Stomach (tissue), 9 donors: ENCODE results near the gene PSME3IP1. TPM values are rescaled to one million over a fixed set of nuclear protein-coding genes. Genes with fewer than 3 reads are reported as not detected.

Experiments used
- DNase-seq, 2 donors: peaks; one replicate each; pipeline versions ENCODE4 v3.0.0 to v3.0.0-alpha.2; 2013 to 2019
- H3K27ac ChIP-seq, 5 donors: fragments of 200-600 bp in 4 of 5; sonication (generic) in 4 of 5; one replicate each; pipeline ENCODE4 v1.5.1; 2013 to 2019; ENCODE audit warnings: mild to moderate bottlenecking in 1 of 5, moderate library complexity in 1 of 5
- H3K27me3 ChIP-seq, 3 donors: fragments of 200-600 bp; sonication (generic); one replicate each; pipeline ENCODE4 v1.5.1; 2017 to 2019; ENCODE audit warnings: mixed run types in 1 of 3
- H3K36me3 ChIP-seq, 4 donors: fragments of 200-600 bp; sonication (generic); 1 replicate in 3 of 4; 2 replicates in 1 of 4; pipeline ENCODE4 v1.5.1; 2016 to 2019
- H3K4me1 ChIP-seq, 4 donors: fragments of 200-600 bp; sonication (generic); one replicate each; pipeline ENCODE4 v1.5.1; 2016 to 2019
- H3K4me3 ChIP-seq, 4 donors: fragments of 200-600 bp; sonication (generic) in 3 of 4; one replicate each; pipeline ENCODE4 v1.5.1; 2016 to 2019; ENCODE audit warnings: mild to moderate bottlenecking in 1 of 4
- H3K9me3 ChIP-seq, 4 donors: fragments of 200-600 bp; sonication (generic); one replicate each; pipeline ENCODE4 v1.5.1; 2016 to 2019
- CTCF ChIP-seq, 7 experiments: fragments of 450-650 bp in 4 of 7; fragments of 200-600 bp in 3 of 7; sonication (generic) in 3 of 7; IDR thresholded peaks; one replicate each; pipeline ENCODE4 v1.5.1; 2016 to 2019; ENCODE audit warnings: antibody characterized with exemption in 7 of 7, control low read depth in 2 of 7, mild to moderate bottlenecking in 1 of 7
- EP300 ChIP-seq: sonication (generic); formaldehyde crosslinking; IDR thresholded peaks from one replicate; pipeline ENCODE4 v1.6.1; 2017; ENCODE audit warnings: antibody characterized with exemption
- POLR2A ChIP-seq, 4 donors: fragments of 450-650 bp; IDR thresholded peaks; one replicate each; pipeline ENCODE4 v1.6.1; 2016; ENCODE audit warnings: antibody characterized with exemption in 4 of 4, control low read depth in 2 of 4, mild to moderate bottlenecking in 1 of 4, moderate library complexity in 1 of 4
- POLR2AphosphoS5 ChIP-seq, 3 donors: sonication (generic); formaldehyde crosslinking; IDR thresholded peaks; one replicate each; pipeline ENCODE4 v1.6.1; 2016; ENCODE audit warnings: antibody characterized with exemption in 3 of 3
- WGBS, 5 donors: extraction: QIAGEN DNeasy Blood & Tissue Kit in 3 of 5; methylation state at CpG; one replicate each; pipeline versions ENCODE4 v1.1.5 to v1.1.7; 2013 to 2018; 5-methylcytosine and 5-hydroxymethylcytosine counted together
- intact Hi-C: fragments of 100-400 bp; cut with DNase I; formaldehyde crosslinking; loops from one replicate; pipeline ENCODE4 v1.15.1; 2023; ENCODE audit warnings: low total_unique reads
- polyA plus RNA-seq, 3 donors: library from polyadenylated mRNA; stranded (reverse); fragments of 200-250 nt; gene quantifications; one replicate each; pipeline ENCODE4 v1.2.3, GENCODE V29; 2013
- total RNA-seq, 5 donors: library from RNA; depleted of rRNA; stranded (reverse); fragments of >200 nt; gene quantifications; one replicate each; pipeline versions ENCODE4 v1.1.0 to v1.2.3, GENCODE V29; 2014 to 2016
- donor health status: healthy with polysubstance abuse.
- donor health status: Bipolar disorder and iron deficiency.
- donor health status: healthy.

PSME3IP1 gene
- total and polyA plus RNA-seq, 8 donors = 37.4 to 104 (median 63.4) TPM

GRCh38 chr16:57145046-57146021 is 40.5 kb downstream of the PSME3IP1 start:
- no peak overlapping the region for H3K4me3 ChIP-seq
- H3K4me1 ChIP-seq = peaks cover 5 to 66% (median 27%) of the 10 kb centered on the region in 4 donors
- TF ChIP-seq CTCF (IDR thresholded peaks at IDR 0.05) (no peak), EP300 (no peak), POLR2AphosphoS5 (IDR thresholded peaks at IDR 0.05) (no peak), POLR2A (IDR thresholded peaks at IDR 0.05) (no peak)
- H3K27me3 ChIP-seq = no peaks in the 10 kb centered on the region
- intact Hi-C loops = no loop called here
- peak in 1 of 2 donors; percentile 13 for DNase-seq
- 58 to 75% (median 69%) methylated on average over 7 to 14 of the region's 14 CpGs for WGBS, 5 donors
- H3K36me3 ChIP-seq = peaks cover 0 to 14% (median 11%) of the 10 kb centered on the region in 4 donors
- no peaks in the 10 kb centered on the region for H3K9me3 ChIP-seq
- no peak overlapping the region for H3K27ac ChIP-seq

DNA sequence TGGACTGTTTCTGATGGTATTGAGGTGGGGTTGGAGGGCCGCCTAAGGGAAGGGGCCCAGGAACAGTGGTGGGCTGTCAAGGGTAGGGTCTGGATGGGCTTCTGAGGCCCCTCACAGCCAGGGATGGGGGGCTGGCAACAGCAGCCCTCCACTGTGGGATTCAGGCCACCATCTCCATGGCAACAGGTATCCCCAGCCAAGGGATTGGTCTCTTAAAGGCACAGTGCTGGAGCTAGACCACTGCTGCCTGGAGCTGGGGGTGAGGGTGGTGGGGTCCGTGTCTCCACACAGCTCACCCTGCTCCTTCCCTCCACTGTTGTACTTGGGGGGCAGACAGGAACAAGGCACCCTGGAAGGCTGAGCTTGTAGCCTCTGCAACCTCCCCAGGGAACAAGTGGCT is 41.8 kb downstream of the PSME3IP1 start:
- WGBS, 5 donors = 84 to 94% (median 89%) methylated on average over 2 of the region's 2 CpGs
- Histone ChIP-seq H3K27me3 (no peaks in the 10 kb centered on the region), H3K27ac (no peak overlapping the region), H3K4me3 (no peak overlapping the region), H3K36me3 (peaks cover 0 to 5% (median 2%) of the 10 kb centered on the region in 4 donors), H3K4me1 (peaks cover 5 to 75% (median 28%) of the 10 kb centered on the region in 4 donors), H3K9me3 (no peaks in the 10 kb centered on the region)
- DNase-seq = peak in 1 of 2 donors; percentile 6
- intact Hi-C loops = no loop called here
- TF ChIP-seq CTCF (IDR thresholded peaks at IDR 0.05) (no peak), EP300 (no peak), POLR2A (IDR thresholded peaks at IDR 0.05) (no peak), POLR2AphosphoS5 (IDR thresholded peaks at IDR 0.05) (no peak)

DNA sequence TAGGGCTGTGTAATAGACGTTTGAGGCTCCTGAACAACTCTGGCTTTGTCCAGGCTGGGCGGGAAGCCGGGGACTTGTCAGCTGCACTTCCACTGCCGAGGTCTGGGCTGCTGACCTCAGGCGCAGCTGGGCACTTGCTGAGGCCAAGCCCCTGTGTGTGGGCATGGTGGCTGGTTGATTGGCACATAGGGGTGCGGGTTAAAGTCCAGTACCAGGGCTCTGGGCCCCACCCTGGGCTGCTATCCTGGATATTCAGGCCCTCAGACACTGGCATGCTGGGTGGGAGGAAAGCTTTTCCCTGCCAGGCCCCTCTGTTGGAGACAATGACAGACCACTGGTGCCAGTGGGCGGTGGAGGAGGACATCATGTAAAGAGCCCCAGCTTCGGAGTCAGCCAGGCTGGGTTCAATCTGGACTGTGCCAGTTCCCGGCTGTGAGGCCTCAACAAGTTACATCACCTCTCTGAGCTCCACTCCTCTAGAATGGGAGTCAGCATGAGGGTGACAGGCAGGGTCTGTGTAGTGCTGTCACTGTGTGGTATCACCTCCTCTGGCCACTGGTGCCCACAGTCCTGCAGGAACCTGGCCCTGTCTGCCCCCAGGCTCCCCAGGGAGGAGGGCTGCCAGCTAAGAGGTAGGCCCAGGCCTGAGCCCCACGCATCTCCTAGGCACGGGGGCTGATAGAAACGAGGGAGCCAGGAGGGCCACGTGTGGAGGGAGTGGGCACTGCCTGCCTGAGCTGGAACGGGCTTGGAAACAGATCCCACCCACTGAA is 42.5 kb downstream of the PSME3IP1 start:
- TF ChIP-seq CTCF (IDR thresholded peaks at IDR 0.05) = no peak
- TF ChIP-seq EP300 = no peak
- no peak for TF ChIP-seq POLR2A (IDR thresholded peaks at IDR 0.05)
- no peak for TF ChIP-seq POLR2AphosphoS5 (IDR thresholded peaks at IDR 0.05)
- 65 to 81% (median 66%) methylated on average over 12 to 14 of the region's 14 CpGs for WGBS, 5 donors
- intact Hi-C loops = no loop called here
- no peaks in the 10 kb centered on the region for H3K27me3 ChIP-seq
- no peak overlapping the region for H3K27ac ChIP-seq
- DNase-seq = peak in 1 of 2 donors; percentile 35
- H3K4me1 ChIP-seq = peaks cover 0 to 73% (median 28%) of the 10 kb centered on the region in 4 donors
- H3K9me3 ChIP-seq = no peaks in the 10 kb centered on the region
- H3K4me3 ChIP-seq = no peak overlapping the region
- H3K36me3 ChIP-seq = no peaks in the 10 kb centered on the region
